NCI-H446 (cell line): ENCODE data around the gene CDT1.

Source experiments
- DNase-seq, 2 experiments: peaks; one replicate each; lab custom pipeline; 2025; lab: John Stamatoyannopoulos, UW

Gene CDT1

GRCh38 chr16:88838566-88838965 is 35.0 kb downstream of the CDT1 start:
- no peak for DNase-seq

DNA sequence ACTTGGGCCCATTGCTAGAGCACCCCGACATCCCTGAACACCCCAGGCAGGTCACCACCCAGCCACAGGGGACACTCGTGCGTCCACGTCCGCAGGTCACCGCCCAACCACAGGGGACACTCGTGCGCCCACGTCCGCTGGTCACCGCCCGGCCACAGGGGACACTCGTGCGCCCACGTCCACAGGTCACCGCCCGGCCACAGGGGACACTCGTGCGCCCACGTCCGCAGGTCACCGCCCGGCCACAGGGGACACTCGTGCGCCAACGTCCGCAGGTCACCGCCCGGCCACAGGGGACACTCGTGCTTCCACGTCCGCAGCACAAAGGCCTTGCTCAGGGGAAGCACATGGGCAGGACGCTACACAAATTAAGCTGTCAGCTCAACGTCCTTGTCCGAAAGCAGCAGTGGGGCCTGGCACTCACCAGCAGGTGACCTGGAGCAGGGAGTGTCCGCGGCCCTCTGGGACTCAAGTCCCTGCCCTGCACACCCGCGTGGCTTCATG is 35.5 kb downstream of the CDT1 start:
- no peak for DNase-seq

DNA sequence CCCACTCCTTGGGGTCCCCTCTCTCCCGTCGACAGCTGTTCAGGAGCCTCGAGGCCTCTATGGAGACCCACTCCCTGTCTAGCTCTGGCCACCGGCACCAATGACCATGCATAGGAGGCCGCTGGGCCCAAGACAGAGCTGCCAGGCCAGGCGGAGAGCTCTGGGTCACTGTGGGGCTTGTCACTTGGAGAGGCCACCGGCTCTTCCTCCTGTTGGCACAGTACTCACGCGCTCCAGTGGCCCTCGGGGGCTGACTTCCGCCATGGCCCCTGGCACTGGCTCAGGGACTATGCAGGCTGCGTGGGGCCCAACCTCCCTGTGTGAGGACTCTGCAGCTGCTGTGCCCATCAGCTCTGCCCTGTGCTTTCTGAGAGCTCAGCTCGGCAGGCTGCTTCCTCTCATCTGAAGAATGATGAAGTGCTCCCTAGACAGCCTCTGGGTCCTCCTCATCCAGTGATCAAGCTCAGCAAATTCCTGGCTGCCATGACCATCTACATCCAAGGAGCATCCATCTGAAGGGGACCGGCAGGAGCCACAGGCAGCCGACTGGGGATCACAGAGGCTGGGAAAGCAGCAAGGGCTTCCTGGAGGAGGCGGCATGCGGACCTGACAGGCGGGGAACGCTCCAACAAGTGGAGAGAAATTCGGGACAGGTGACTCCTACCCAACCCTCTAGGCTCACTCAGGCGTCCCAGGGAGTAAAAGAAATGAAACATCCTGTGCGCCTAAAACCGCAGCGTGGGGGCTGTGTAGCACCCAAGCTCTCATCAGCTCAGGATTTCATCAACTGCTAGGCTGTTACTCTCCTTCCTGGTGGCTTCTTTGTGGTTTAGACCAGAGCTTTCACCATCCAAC is 36.4 kb downstream of the CDT1 start:
- DNase-seq: no peak

DNA sequence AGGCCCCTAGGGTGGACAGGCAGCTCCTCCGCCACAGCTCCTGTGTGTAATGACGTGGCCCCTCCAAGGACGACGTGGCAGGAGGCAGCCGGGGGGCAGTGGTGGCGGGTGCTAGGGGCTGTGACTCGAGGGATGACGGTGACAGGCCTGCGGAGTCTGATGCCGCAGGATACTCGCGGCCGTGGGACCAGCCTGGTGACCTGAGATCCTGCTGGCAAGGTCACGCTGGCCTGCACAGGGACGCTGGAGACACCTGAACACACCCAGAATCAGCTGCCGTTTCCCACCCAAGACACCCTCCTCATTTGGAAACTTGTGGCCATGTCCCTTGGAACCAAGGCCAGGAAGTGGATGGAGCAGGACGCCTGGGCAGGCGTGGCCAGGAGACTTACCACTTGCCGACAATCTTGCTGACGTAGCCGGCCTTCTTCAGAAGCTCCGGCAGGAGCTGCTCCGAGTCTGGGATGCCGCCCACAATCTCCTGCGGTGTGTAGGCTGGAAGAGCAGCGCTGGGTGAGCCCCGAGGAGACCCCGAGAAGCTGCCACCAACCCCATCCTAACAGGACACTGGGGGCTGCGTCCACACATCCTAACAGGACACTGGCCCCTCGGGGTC is 37.1 kb downstream of the CDT1 start:
- DNase-seq: no peak

DNA sequence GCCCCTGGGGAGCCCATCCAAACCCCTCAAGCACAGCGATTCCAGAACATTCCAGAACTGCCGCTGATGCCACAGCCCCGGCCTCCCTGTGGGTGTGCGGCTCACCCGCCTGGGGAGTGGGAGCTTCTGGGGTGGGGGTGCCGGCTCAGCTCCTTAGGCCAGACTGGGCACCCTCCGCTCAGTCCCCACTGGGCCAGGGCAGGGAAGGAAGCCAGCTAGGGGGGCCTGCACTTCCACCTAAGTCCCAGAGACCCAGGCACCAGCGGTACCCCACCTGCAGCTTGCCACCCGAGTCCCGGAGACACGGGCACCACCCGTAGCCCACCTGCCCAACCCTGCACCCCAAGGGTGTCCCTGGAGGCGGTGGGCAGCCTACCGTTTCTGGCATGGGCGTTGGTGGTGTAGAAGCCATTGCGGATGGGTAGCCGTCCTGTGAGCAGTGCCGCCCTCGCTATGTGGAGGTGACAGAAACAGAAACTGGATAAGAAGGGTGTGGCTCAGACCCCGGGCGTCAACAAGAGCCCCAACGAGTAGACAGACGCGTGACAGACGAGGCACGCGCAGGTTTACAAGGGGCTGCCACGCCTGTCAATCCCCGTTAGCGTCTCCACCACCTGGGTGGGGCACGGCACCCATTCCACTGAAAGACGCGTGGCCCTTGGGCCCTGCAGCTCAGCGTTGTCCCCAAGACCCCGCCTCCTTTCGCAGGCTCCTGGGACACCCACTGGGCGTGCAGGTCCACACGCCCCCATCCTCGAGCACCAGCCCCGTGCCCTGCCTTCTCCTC is 38.1 kb downstream of the CDT1 start:
- no peak for DNase-seq

GRCh38 chr16:88842308-88842756 is 38.7 kb downstream of the CDT1 start:
- no peak for DNase-seq

- no peak for DNase-seq
Observed at GRCh38 chr16:88842806-88843205, 39.2 kb downstream of the CDT1 start.

DNA sequence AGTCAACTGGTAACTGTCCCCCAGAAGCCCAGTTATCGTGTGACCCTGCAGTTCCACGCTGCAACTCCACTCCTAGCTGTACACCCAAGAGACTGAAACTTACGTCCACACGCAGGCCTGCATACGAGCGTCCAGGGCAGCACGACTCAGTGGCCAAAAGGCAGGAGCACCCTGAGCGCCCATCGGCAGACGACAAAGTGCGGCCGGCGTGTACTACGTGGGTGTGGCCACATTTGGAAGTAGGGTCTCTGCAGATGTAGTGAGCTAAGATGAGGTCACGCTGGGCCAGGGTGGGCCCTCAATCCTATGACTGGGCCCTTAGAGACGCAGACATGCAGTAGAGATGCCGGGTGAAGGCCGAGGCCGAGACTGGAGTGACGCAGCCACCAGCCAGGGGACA is 39.7 kb downstream of the CDT1 start:
- DNase-seq: no peak

DNA sequence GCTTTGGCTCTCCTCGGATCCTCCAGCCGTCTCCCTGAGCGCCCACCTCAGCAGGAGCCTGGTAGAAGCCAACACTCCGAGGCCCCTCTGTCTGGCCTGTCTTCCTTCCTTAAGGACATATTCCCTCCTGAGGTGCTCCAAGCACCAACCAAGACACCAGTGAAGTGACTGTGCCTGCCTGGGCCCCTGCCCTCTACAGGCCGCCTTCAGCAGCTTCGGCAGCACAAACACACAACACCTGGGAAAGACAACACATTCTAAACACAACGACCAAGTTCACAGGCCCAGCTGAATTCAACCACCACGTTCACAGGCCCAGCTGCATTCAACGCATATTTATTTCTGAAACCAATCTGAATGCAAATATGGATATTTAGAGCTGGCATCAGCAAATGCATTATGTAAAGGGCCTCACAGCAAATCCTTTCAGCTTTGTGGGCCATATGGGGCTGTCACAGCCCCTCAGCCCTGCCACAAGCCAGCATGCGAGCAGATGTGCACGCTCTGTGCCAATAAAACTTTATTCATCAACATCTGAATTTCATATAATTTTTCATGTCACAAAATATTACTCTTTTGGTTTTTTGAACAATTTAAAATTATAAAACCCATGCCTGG is 40.9 kb downstream of the CDT1 start:
- no peak for DNase-seq

- DNase-seq: no peak
Observed at GRCh38 chr16:88846088-88846487, 42.5 kb downstream of the CDT1 start.

- no peak for DNase-seq
Observed at GRCh38 chr16:88847654-88848053, 44.1 kb downstream of the CDT1 start.

- no peak for DNase-seq
Observed at GRCh38 chr16:88848557-88848956, 45.0 kb downstream of the CDT1 start.

- DNase-seq: no peak
Observed at GRCh38 chr16:88850531-88851199, 47.1 kb downstream of the CDT1 start.

- no peak for DNase-seq
Observed at GRCh38 chr16:88851616-88852015, 48.0 kb downstream of the CDT1 start.

DNA sequence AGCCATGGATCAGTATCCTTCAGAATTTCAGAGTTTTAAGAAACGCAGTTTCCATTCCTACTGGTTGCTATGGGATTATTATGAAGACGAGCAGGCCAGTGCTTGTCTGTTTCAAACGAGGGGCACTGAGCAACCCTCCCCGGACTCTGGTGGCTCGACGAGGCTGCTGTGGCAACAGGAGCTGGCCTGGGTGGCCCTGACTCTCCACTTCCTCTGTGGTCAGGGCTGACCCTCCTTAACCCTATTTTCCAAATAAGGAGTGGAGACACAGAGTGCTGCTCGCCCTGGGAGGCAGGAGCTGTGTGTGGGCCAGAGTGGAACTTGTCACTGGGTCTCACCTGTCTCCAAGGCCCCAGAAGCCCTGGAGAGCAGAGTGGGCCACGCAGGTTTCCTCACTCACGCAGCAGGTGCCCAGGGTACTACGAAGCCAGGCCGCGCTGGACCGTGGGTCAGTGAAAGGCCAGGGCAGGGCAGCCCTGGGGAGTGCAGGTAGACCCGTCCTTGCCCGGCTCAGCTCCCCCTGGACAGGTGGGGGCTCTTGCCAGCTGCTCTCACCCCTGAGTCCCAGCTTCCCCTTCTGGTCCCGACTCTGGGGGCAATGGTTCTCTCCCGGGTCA is 49.8 kb downstream of the CDT1 start:
- DNase-seq: no peak

DNA sequence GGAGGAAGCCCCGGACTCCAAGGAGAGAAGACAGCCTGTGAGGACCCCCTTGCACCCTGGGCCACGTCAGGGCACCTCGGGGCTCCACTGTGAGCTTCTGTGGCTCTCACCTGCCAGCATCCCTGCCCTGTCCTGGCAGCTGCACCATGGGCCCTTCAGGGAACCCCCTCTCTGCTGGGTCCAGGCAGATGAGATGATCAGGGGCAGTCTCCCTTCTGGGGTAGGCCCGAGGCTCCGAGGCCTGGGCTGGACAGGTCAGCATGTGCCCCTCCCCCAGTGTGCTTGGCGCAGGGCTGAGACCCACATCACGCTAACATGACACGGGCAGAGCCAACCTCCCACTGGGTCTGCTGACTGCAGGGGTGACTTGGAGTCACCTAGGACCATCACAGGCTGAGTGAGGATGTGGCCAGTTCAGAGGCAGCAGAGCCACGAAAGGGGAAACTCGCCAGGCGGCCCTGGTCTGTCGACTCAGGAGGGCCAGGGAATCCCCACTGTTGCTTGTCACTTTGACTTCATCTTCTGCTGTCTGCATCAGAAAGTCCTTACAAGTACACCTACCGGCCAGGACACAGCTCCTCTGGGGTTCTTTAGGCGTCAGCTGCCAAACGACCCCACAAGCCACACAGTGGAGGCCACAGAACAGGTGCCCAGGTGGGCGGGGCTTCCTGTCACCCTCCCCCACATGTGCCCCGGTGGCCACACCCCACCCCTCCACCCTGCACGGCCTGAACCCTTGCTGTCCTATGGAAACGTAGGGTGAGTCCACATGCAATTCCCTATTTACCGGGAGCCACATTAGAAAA is 50.9 kb downstream of the CDT1 start:
- no peak for DNase-seq

- no peak for DNase-seq
Observed at GRCh38 chr16:88855176-88855575, 51.6 kb downstream of the CDT1 start.

DNA sequence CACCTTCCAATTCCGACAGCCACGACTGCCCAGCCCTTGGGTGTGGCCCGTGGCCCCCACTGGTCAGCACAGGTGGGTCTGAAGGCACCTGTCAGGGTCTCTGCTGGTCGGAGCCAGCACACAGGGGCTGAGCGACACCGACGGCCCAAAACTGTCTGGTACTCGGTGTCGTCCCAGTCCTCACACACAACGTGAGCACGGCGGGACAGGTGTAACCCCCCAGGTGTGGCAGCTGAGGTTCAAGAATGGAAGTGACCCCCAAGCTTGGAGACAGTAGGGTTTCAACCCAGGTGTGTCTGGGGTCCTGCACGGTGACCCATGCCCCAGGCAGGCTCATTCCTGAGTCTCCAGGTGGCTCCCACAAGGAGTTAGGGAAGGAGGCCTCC is 52.1 kb downstream of the CDT1 start:
- no peak for DNase-seq

- DNase-seq: no peak
Observed at GRCh38 chr16:88856122-88856827, 52.7 kb downstream of the CDT1 start.
